Stimulated activated CD4-positive, alpha-beta T cell treated with anti-CD3 and anti-CD28 coated beads, Interleukin-15, amount 100 ng/mL, for 48 hours (primary cell): ENCODE results near the gene PPP3CA.
A peak's percentile ranks its signal among the peaks of the same experiment; 100 is the strongest.

Experiments used
- DNase-seq, 2 donors: peaks; one replicate each; pipeline ENCODE4 v3.0.0-alpha.2; 2020; ENCODE audit warnings: low read depth in 2 of 2

PPP3CA gene

GRCh38 chr4:101175896-101176676 is 171.2 kb downstream of the PPP3CA start:
- DNase-seq, result no peak

- DNase-seq, result no peak
Observed at GRCh38 chr4:101174679-101175345, 172.5 kb downstream of the PPP3CA start.

DNA sequence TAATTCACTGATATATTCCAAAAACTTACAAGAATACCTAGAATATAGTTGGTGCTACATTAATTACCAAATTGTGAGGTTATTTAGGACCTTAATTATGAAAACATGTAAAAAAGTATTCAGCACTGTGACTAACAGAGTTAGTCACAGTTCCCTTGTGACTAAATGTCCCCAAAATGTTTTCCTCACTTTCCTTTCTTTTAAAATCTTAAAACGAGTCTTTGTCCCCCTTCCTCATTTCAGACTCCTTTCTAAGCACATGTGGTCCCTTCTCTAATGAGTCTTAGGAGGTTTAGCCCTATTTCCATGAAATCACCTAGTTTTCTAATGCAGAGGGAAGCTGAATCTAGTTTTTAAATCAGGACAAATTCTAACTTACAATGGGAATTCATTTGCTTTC is 175.0 kb downstream of the PPP3CA start:
- DNase-seq, result no peak

DNA sequence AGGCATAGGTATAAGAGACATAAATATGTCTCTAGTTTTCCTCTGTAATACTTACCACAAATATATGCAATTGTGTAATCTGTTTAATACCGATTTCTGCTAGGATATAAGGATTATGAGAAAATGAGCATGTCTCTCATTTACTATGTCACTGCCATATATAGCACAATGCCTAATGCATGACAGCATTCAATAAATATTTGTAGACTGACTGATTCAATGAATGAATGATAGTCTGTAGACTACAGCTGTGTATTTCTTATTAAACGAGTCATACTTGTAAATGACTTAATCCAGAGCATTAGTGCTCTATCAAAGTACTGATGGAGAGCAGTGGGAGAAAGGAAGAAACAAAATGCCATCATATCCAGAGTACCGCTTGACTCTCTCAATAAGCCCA is 175.6 kb downstream of the PPP3CA start:
- DNase-seq, result no peak

- DNase-seq, result peak; percentile 24 to 47
Observed at GRCh38 chr4:101169044-101170014, 178.0 kb downstream of the PPP3CA start.

DNA sequence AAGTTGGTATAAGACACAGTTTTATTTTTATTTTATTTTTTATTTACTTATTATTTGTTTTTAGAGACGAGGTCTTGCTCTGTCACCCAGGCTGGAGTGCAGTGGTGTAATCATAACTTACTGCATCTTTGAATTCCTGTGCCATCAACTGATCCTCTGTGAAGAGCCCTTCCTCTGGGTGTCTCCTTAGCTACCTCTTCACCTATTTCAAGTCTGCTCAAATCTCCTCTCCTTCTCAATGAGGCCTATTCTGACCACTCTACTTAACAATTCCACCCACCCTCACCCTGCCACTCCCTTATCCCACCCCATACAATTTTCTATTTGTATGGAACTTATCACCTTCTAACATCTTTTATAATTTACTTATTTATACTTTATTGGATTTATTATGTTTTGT is 183.4 kb downstream of the PPP3CA start:
- no peak for DNase-seq

GRCh38 chr4:101162990-101163380 is 184.3 kb downstream of the PPP3CA start:
- DNase-seq, result no peak

DNA sequence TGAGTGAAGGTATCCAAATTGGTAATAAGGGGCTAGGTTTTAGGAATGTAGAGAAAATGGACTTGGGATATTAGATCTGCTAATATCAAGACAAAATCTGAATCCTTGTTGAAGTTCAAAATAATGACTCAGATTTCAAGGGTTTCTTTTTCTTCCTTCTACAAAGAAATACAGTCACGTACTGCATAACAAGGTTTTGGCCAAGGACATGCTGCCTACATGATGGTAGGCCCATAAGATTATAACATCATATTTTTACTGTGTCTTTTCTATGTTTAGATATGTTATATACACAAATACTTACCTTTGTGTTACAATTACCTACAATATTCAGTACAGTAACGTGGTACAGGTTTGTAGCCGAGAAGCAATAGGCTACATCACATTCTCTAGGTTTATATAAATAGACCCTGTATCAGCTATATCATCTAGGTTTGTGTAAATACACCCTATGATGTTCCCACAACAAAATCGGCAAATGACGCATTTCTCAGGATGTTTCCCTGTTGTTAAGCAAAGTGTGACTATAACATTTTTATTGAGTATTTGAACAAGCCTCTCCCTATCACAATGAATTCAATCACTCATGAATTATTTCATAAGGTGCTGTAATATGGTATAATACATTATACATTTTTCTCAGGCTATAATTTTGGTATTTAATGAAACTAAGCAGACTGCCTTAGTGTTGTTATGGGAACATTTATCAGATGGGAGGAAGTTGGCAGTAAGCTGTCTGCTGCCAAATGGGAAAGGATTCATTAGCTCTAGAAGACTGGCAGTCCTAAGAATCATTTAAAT is 186.3 kb downstream of the PPP3CA start:
- DNase-seq, result no peak

DNA sequence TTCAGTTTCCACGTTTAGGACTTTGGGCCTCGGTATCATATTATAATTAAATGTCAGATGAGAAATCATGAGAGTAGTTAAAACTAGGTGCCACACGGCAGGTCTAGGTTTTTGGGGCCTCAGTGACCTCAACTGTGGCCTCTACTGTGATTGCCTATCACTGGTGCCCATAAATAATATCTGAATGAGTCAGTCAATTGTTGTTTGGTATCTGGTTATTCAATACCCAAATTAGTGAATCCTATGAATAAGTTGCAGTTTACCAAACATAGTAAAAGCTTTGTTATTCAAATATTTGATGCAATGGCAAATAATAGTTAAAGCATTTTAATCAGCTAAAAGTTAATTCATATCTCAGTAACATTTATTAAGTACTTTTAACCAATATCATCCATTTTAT is 188.8 kb downstream of the PPP3CA start:
- no peak for DNase-seq

DNA sequence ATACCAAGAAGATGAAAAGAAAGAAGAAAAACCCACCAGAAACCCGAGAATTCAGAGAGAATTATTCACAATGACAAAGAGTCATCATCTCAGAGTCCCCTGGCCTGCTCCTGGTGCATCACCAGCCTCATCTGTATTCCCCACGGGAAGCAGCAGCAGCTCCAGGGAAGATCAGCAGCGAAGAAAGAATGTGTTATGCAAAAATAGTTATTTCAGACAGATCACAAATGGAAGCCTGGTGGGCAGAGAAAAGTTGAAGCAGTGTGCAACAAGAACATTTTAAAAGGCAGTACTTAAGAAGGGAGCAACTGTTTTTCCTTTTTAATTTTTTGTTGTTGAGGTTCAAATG is 189.2 kb downstream of the PPP3CA start:
- DNase-seq, result no peak

- no peak for DNase-seq
Observed at GRCh38 chr4:101157415-101158133, 189.8 kb downstream of the PPP3CA start.

GRCh38 chr4:101156619-101157310 is 190.6 kb downstream of the PPP3CA start:
- DNase-seq, result no peak

DNA sequence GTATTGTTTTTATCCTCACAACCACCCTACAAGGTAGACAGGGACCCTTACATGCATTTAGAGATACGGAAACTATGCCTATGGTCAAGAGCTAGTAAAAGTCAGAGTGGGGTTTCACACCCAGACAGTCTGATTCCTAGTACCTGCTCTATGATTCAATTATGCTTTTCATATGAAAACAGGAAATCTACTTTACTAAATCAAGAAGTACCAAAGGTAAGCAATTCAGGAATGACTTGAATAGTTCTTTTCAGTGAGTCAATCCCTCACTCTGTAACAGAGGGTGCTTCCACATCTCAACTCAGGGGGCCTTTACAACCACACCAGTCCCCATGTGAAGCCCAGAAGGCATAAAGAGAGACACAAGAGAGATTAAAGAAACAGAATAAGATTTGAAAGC is 191.4 kb downstream of the PPP3CA start:
- no peak for DNase-seq

DNA sequence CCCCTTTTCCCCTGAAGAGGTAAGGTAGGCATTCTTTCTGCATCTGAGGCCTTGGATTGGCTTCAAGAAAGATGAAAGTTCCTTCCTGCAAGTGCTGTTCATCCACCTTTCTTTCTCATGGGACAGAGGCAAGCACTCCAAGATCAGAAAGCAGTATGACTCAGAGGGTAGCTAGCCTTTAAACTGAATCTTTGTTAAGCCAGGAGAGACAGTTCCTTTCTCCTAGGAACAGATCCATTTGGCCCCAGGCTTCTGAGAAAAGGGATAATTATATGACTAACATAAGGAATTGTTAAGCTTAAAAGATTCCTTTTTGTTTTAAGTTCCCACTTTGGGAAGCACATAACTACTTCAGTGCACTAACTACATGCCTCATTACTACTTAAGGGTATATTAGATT is 192.0 kb downstream of the PPP3CA start:
- no peak for DNase-seq

- no peak for DNase-seq
Observed at GRCh38 chr4:101153653-101154052, 193.7 kb downstream of the PPP3CA start.

- no peak for DNase-seq
Observed at GRCh38 chr4:101152521-101152920, 194.8 kb downstream of the PPP3CA start.

GRCh38 chr4:101148551-101148950 is 198.8 kb downstream of the PPP3CA start:
- no peak for DNase-seq

DNA sequence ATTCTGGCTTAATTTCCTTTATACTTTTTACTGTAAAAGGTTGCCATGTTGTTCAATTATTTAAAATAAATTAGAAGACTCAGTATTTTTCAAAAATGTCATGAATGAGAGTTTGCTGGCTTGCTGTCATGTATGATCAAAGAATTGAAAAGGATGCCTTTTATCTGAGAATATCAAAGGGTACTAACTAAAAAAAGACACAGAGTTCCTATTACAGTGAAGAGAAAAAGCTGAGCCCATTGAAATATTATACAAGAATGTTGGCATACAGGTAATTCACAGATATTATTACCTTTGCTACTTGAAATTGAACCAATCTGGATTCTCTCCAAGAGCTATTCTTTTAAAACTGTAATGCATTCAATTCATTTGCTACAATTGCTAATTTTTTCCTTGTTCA is 200.0 kb downstream of the PPP3CA start:
- DNase-seq, result no peak

GRCh38 chr4:101145021-101145420 is 202.3 kb downstream of the PPP3CA start:
- no peak for DNase-seq

DNA sequence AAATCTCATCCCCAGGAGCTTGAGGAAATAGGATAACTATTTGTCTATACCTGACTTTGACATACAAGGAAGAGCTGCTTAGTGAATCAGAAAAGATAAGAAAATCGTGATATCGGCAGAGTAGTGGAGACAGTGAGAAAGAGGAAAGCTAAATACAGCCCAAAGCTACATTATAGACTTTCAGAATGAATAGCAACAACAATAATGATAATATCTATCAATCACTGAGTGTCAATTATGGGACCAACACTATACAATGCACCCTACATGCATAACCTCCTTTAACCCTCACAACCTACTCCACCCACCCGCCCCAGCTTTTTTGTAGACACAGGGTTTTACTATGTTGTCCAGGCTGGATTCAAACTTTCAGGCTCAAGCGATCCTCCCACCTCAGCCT is 205.1 kb downstream of the PPP3CA start:
- DNase-seq, result no peak
